ENCODE measurements around the gene B3GNT7.

DNA sequence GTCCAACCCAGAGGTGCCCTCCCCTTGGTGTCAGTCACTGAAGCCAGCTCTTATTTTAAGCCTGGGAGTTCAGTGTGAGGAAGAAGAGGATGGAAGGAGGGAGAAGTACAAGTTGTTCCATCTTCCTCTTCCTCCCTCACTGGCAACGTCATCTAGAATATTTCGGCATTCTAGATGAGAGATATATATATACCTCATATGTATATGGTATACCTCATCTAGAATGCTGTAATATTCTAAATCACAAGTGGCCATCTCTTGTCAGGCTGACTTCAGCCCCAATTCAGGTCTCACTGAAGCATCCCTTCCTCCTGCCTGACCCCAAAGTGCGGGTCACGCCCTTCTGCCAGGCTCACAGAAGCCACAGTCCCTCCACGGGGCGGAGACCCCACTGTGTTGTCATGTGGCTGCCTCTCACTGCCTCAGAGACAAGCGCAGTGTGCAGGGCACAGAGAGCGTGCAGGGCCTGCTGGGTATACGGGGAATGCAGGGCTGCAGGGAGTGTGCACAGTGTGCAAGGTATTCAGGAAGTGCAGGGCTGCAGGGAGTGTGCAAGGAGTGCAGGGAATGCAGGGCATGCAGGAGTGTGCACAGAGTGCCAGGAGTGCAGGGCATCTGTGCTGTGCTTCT lies 32.8 kb upstream of the B3GNT7 start:
- TF ChIP-seq EZH2 (IDR thresholded peaks at IDR 0.05; ENCODE audit: low read depth, unreplicated experiment) (no peak), JUNB (IDR thresholded peaks at IDR 0.05; ENCODE audit: unreplicated experiment) (no peak), EZH2phosphoT487 (IDR thresholded peaks at IDR 0.05; ENCODE audit: unreplicated experiment) (no peak), CREB1 (CRISPR knock-in tag; IDR thresholded peaks at IDR 0.05; ENCODE audit: low read depth) (no peak), REST (IDR thresholded peaks at IDR 0.05; ENCODE audit: unreplicated experiment) (no peak), POLR2AphosphoS5 (IDR thresholded peaks at IDR 0.05; ENCODE audit: low read depth) (no peak), ZNF114 (CRISPR knock-in tag; IDR thresholded peaks at IDR 0.05) (no peak), STAT1 (IDR thresholded peaks at IDR 0.05; ENCODE audit: unreplicated experiment) (no peak)
- TF ChIP-seq, protein P1, sequence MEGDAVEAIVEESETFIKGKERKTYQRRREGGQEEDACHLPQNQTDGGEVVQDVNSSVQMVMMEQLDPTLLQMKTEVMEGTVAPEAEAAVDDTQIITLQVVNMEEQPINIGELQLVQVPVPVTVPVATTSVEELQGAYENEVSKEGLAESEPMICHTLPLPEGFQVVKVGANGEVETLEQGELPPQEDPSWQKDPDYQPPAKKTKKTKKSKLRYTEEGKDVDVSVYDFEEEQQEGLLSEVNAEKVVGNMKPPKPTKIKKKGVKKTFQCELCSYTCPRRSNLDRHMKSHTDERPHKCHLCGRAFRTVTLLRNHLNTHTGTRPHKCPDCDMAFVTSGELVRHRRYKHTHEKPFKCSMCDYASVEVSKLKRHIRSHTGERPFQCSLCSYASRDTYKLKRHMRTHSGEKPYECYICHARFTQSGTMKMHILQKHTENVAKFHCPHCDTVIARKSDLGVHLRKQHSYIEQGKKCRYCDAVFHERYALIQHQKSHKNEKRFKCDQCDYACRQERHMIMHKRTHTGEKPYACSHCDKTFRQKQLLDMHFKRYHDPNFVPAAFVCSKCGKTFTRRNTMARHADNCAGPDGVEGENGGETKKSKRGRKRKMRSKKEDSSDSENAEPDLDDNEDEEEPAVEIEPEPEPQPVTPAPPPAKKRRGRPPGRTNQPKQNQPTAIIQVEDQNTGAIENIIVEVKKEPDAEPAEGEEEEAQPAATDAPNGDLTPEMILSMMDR (conservative IDR thresholded peaks at IDR 0.05; ENCODE audit: low read depth in 2 of 2): no peak
